NOMO-1 (cell line): Measurements from ENCODE around the gene NR5A2.
A peak's percentile ranks its signal among the peaks of the same experiment; 100 is the strongest.

ENCODE experiments used
- DNase-seq, 2 experiments: peaks; one replicate each; lab custom pipeline; 2025; ENCODE audit not compliant: unreplicated experiment in 2 of 2; lab: John Stamatoyannopoulos, UW

Gene NR5A2

GRCh38 chr1:200062143-200062542, 34.6 kb downstream of the NR5A2 start:
- no peak for DNase-seq

GRCh38 chr1:200072636-200073285, 45.3 kb downstream of the NR5A2 start:
- DNase-seq: no peak

GRCh38 chr1:200073286-200073637, 45.8 kb downstream of the NR5A2 start:
- no peak for DNase-seq

DNA sequence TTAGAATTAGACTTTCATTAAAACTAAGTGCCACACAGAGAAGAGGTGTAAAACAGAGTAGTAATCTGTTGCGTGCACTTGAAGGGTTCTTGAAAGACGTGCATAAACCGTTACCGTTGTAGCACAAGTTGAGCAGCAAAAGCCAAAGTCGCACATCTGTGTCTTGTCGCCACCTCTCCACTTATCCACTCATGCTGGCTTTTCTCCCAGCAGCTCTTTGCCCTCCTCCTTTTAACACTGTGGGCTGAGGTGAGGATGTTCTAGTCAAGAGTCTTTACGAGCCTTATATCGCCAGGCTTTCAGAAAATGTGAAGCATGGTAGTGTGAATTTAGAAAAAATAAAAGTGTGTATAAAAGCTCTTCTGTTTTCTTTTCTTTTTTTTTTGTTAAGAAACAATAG, 48.0 kb downstream of the NR5A2 start:
- DNase-seq: no peak

GRCh38 chr1:200075938-200076546, 48.5 kb downstream of the NR5A2 start:
- DNase-seq: no peak

GRCh38 chr1:200079232-200079940, 51.9 kb downstream of the NR5A2 start:
- no peak for DNase-seq

DNA sequence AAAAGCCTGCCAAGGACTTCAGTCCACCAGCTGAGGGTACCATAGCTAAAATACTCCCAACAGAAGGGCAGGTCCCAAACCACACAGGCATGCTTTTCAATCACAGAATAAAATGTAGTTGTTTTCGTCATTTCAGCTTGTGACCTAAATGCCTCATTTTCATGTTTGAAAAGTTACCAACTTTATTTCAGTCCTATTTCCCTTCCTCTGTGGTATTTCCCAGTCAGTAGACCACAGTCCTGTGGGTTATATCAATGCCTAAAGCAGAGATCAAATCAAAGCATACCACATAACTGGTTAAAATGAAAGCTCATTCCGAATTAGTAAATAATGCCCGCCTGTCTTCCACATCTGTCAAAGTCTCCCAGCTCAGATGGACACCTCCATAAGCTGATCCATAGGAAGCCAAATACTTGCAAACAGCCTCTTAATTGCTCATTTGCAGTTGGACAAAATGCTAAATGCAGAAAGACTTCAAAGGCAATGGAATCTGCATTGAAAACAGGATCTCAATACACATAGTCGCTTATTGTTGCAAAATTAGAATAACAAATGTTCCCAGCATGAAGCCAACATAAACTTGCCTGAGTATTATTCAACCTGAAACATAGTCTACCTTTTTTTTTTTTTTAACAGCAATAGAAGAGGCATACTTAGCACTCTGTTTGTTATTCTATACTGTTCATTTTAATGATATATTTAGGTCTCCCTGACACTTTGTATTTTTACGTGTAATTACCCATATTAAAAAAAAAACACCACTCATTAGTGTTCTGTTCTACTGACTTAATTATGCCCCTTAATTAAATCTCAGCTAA, 53.9 kb downstream of the NR5A2 start:
- no peak for DNase-seq

DNA sequence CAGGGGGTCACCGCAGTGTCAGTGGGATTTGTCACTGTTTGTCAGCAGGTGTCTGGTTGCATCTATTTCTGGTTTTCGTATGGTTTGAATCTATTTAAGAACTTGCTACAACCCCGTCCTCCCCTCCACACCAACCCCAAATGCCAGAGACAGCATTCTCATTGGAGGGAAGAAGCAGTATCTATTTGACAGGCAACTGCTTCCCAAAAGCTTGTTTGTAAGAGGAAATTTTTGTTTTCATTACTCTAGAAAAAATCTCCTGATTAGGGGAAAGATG, 54.4 kb downstream of the NR5A2 start:
- DNase-seq: no peak

GRCh38 chr1:200082329-200082728, 54.8 kb downstream of the NR5A2 start:
- no peak for DNase-seq

DNA sequence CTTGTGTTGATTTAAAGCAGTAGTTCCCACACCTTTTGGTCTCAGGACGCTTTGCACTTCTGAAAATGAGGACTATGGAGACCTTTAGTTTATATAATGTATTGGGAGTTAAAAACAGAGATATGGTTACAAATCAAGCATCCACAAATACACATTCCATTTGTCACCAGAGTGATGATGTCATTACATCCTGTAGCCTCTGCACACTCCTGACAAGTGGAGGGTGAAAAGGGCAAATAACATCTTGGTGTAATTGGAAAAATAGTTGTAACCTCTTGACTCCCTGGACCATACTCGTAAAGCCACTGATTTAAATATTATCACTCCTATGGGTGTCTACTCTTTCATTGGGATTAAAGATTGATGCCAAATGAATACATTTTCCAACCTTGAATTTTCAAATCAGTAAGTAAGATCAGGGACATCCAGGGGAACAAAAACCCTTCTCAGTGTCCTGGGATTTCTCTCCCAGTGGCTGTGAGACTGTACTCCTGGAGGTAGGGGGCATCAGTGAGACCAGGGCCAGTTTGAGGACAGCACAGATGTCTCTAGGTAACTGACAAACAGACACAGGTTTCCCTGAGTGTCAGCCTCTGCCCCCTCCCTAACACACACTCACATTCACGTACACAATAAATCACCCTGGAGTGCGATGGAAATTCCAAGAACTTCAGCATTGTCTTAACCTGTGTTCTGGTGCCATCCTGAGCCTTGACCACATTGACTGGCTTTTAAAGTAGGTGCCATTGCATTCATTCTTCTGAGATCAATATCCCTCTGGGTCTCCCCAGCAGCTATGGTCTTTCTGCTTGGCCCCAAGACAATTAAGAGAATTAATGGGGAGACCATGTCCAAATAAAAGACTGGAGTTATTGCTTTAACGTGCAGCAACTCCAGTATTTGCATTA, 63.0 kb downstream of the NR5A2 start:
- no peak for DNase-seq

- DNase-seq: no peak
These were observed 67.6 kb downstream of the NR5A2 start for GRCh38 chr1:200095057-200095577.

DNA sequence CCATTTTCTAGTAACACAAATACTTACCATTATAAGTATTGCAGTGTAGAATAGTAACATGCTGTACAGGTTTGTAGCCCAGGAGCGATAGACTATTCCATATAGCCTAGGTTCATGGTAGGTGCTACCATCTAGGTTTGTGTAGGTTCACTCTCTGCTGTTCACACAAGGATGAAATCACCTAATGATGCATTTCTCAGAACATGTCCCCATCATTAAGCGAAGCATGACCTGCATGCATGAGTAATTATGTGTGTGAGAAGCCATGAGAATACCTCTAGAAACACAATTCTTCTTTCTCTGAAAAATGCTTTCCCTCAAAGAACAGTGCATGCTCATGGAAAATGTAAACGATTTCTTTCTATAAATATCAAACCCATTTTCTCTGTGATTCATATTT, 69.3 kb downstream of the NR5A2 start:
- DNase-seq: no peak

DNA sequence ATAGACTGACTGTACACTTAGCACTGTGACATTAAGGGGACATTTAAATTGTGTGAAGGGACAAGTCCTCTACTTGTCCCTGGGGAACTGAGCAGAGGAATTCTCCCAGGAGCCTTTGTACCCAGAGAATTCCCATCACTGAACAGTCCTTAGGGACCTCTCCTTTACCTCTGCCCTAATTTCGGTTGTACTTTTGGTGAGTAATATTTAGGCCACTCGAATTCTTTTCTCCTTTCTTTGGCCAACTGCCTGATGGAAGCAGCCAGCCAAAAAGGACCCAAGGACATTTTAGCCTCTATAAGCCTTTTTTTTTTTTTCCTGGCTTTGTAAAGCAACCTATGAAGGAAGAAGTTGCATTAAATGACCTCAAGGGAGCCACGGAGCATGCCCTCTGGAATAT, 71.5 kb downstream of the NR5A2 start:
- DNase-seq: no peak

DNA sequence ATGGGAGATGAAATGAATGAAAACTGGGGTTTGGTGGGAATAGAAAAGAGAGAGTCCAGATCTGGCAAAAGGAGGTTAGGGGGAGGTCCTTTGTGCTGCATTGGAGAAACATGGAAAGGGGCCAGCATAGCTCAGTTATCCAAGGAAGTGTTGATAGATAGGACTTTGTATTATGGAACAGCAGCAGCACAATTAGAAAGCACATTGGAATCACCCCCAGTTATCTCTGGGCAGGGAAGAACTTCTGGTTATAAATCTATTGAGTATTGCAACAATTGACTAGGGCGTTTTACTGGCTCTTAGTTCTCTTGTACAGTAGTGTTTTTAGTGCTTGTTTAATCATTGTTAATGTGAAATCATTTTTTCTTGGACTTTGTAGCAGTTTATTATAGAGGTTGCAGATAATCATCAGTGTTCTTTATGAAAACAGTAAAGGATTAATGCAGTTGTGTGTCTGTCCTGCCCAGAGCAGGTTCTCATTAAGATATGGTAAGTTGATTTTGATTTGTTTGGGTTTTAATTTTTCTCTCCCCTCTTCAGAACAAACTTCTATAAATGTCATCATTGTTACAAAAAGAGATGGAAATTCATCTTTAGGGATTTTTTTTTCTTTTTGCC, 76.6 kb downstream of the NR5A2 start:
- no peak for DNase-seq

GRCh38 chr1:200107004-200107470, 79.5 kb downstream of the NR5A2 start:
- DNase-seq: peak in 1 of 2 experiments; percentile 38

DNA sequence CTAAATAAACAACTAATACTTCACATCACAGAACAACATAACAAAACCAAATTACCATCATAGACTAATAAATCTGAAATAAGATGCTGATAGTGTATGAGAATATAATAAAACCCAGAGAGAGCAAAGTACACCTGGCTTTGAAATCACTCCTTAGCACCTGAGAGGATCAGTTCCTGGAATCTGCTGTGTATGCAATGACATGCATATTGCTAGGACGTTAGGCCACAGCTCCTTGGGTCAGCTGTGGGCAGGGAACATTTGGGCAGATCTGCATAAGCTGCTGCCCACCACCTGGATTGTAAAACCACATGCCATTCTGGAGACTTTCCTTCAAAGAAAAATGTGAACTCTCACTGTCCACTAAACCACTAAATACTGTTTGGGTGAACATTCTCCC, 81.1 kb downstream of the NR5A2 start:
- no peak for DNase-seq

DNA sequence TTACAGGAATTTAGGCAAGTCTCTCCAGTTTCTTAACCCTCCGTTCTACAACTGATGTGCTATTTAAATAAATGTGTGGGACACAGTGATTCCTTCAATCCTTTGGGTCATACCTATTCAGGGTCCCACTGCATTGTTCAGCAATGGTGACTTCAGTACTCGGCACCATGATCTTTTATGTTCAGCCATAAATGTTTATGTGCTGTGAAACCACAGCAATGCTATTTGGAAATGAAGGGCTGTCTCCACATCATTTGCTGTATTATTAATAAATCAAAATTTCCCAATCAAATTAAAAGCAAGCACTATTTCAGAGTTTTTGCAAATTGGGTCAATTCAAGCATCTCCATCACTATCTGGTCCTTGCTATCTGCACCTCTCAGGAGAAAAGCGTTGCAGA, 84.8 kb downstream of the NR5A2 start:
- no peak for DNase-seq

DNA sequence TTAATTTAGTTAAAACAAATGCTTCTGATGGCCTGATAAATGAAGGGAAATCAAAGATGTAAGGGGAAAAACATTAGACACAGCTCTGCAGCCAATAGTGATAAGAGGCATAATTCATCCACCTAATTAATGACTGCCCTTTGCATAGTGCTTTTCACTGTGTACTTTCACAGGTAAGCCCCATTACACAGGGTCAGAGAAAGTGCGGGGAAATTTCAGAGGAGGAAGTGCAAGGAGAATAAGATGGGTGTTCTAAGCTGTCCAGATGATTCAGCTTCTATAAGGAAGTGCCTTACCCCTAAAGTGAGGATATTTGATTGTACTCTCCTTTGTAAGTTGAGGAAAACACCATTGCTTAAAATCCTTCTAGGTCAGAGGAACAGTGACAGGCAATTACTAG, 88.0 kb downstream of the NR5A2 start:
- peak in 1 of 2 experiments; percentile 43 for DNase-seq

DNA sequence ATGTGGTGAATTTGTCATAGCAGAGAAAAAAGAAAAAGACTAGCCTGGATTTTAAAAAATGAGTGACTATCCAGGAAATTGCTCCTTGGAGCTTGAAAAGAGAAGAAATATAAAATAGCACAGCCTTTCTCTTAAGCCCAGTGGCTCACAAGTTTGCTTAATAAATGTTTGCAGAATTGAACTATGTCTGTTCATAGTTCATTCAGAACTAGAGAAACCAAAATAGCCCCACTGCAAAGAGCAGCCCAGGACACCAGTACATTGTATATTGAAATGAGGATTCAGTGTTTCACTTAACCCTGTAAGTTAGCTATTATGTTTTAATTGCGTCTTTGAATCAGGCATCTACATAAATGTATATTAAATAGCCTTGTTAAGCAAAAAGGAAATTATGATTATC, 88.8 kb downstream of the NR5A2 start:
- DNase-seq: no peak
